Measurements from ENCODE around the gene IFITM5.
"Not testable (repeated sequence)": the region's sequence is repeated elsewhere in the genome, so short reads cannot be mapped to it uniquely, and the experiment has no call there.

DNA sequence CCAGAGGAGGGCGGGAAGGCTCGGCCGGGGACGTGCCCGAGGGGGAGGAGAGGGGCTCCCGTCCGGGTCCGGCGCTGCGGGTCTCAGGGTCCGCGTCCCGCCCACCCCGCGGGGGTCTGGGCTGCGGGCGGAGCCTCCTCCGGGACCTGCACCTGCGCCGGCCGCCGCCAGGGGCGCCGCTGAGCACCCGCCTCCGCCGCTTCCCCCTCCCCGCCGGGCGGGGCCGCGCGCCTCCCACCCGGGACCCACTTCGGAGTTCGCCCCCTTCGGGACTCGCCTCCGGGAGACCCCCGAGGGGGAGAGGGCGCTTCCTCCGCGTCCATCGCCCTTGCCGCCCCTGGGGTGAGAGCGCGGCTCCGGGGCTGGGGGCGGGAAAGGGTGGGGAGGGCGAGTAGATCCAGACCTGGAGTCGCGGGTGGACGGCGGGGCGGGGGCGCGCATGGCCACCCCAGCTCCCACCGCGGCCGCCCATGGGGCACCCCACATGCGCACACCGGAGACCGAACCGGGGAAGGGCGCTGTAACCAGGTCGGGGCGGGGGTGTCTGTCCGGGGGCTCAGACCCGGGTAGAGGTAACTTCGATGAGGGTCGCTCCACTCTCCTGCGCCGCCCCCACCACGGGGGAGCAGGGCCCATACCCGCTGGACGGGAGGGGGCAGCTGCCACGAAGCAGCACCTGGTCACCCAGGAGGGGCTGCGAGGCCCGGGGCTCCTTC, 19.2 kb upstream of the IFITM5 start:
- TF ChIP-seq EP300, CTCF, POLR2A (IDR thresholded peaks at IDR 0.05): not testable (repeated sequence)

Measured in ovary (tissue), 3 donors.